CD4-positive, alpha-beta T cell (primary cell): ENCODE results near the gene ADAMTSL2. TPM values are rescaled to one million over a fixed set of nuclear protein-coding genes. Genes with fewer than 3 reads are reported as not detected.

Experiments used
- ATAC-seq: fragments of 200-7000 bp; cut with Tn5 transposase; one replicate; pipeline ENCODE4 v1.10.0; 2022; ENCODE audit warnings: mild to moderate bottlenecking; ENCODE audit not compliant: poor library complexity
- CTCF ChIA-PET: fragments of 350-600 bp; sonication (Branson Sonifier 250); formaldehyde crosslinking; loops from one replicate; lab custom pipeline; 2021; ENCODE audit warnings: antibody characterized with exemption, inconsistent platforms; lab: Charles Lee
- POLR2A ChIA-PET: fragments of 350-600 bp; sonication (Branson Sonifier 250); formaldehyde crosslinking; loops from one replicate; lab custom pipeline; 2021; ENCODE audit warnings: antibody characterized with exemption, inconsistent platforms; lab: Charles Lee
- DNase-seq, 14 experiments: peaks; one replicate each; pipeline ENCODE4 v3.0.0-alpha.2; 2013 to 2020; ENCODE audit warnings: mixed read lengths in 2 of 14
- H3K27ac ChIP-seq, 2 donors: one replicate each; pipeline versions ENCODE4 v1.5.1 to v1.7.0; 2013; ENCODE audit warnings: low read length in 2 of 2, low read depth in 1 of 2, mild to moderate bottlenecking in 1 of 2
- H3K27me3 ChIP-seq, 2 experiments: 1 replicate in 1 of 2; 2 replicates in 1 of 2; pipeline versions ENCODE4 v1.6.1 to v1.7.0; 2013; ENCODE audit warnings: low read length in 2 of 2, control low read depth in 1 of 2, mild to moderate bottlenecking in 1 of 2, moderate library complexity in 1 of 2; ENCODE audit not compliant: insufficient read depth in 2 of 2, control insufficient read depth in 1 of 2
- H3K36me3 ChIP-seq: one replicate; pipeline ENCODE4 v1.6.1; 2013; ENCODE audit warnings: low read length, control low read depth; ENCODE audit not compliant: insufficient read depth
- H3K4me1 ChIP-seq: one replicate; pipeline ENCODE4 v1.6.1; 2013; ENCODE audit warnings: low read length, control low read depth; ENCODE audit not compliant: insufficient read depth
- H3K4me3 ChIP-seq: one replicate; pipeline ENCODE4 v1.5.1; 2013; ENCODE audit warnings: mild to moderate bottlenecking, low read length, moderate library complexity
- H3K9me3 ChIP-seq, 2 experiments: 1 replicate in 1 of 2; 2 replicates in 1 of 2; pipeline versions ENCODE4 v1.6.1 to v1.7.0; 2013; ENCODE audit warnings: low read length in 2 of 2, mild to moderate bottlenecking in 2 of 2, control low read depth in 1 of 2, moderate library complexity in 1 of 2; ENCODE audit not compliant: control insufficient read depth in 1 of 2, insufficient read depth in 1 of 2
- H3K27ac Mint-ChIP-seq: one replicate; pipeline ENCODE4 v1.8.0; 2020; ENCODE audit warnings: mixed read lengths
- H3K27me3 Mint-ChIP-seq: one replicate; pipeline ENCODE4 v1.8.0; 2021; ENCODE audit warnings: mixed read lengths
- H3K36me3 Mint-ChIP-seq: one replicate; pipeline ENCODE4 v1.8.0; 2021; ENCODE audit warnings: low read depth, mixed read lengths
- H3K4me1 Mint-ChIP-seq: one replicate; pipeline ENCODE4 v1.8.0; 2021; ENCODE audit warnings: low read depth, mixed read lengths
- H3K4me3 Mint-ChIP-seq: one replicate; pipeline ENCODE4 v1.8.0; 2020; ENCODE audit warnings: mild to moderate bottlenecking, mixed read lengths
- H3K9me3 Mint-ChIP-seq: one replicate; pipeline ENCODE4 v1.8.0; 2020; ENCODE audit warnings: mixed read lengths
- CTCF ChIP-seq: fragments of 200-600 bp; IDR thresholded peaks from one replicate; pipeline ENCODE4 v1.8.0; 2022; ENCODE audit warnings: antibody characterized with exemption, mild to moderate bottlenecking
- intact Hi-C, 2 experiments: fragments of 100-400 bp; cut with DNase I in 1 of 2; cut with micrococcal nuclease in 1 of 2; formaldehyde crosslinking; loops; one replicate each; pipeline versions ENCODE4 v1.15.1 to v1.9.0; 2023 to 2025; cut with DNase I, micrococcal nuclease
- total RNA-seq, 174 experiments: library from RNA in 2 of 174; stranded (reverse) in 2 of 174; gene quantifications; one replicate each; pipeline ENCODE4 v1.2.3 and lab custom pipeline; 2021 to 2026

Gene ADAMTSL2
- total RNA-seq, 2 experiments from 2014 or later, result 1.2 to 1.3 TPM

GRCh38 chr9:133499892-133500270 is 34.6 kb upstream of the ADAMTSL2 start:
- H3K9me3 Mint-ChIP-seq, result peaks cover 3% of the 10 kb centered on the region
- Histone ChIP-seq H3K4me1 (no peaks in the 10 kb centered on the region), H3K36me3 (no peaks in the 10 kb centered on the region), H3K9me3 (peaks cover 12 to 18% of the 10 kb centered on the region in 2 experiments), H3K27ac (no peak overlapping the region), H3K4me3 (no peak overlapping the region), H3K27me3 (peaks cover 0 to 2% of the 10 kb centered on the region in 2 experiments)
- peaks cover 7% of the 10 kb centered on the region for H3K27me3 Mint-ChIP-seq
- DNase-seq (no peak), ATAC-seq (no peak)
- H3K27ac Mint-ChIP-seq, result no peak overlapping the region
- ChIA-PET POLR2A (no interaction called here), CTCF (no interaction called here)
- intact Hi-C loops, result no loop called here
- no peaks in the 10 kb centered on the region for H3K36me3 Mint-ChIP-seq
- no peaks in the 10 kb centered on the region for H3K4me1 Mint-ChIP-seq
- no peak overlapping the region for H3K4me3 Mint-ChIP-seq
- TF ChIP-seq CTCF, result no peak

- intact Hi-C loops, result no loop called here
- ChIA-PET CTCF (no interaction called here), POLR2A (no interaction called here)
- Mint-ChIP-seq H3K27me3 (peaks cover 7% of the 10 kb centered on the region), H3K9me3 (peaks cover 3% of the 10 kb centered on the region), H3K36me3 (no peaks in the 10 kb centered on the region), H3K4me1 (no peaks in the 10 kb centered on the region), H3K27ac (no peak overlapping the region), H3K4me3 (no peak overlapping the region)
- no peak overlapping the region for H3K27ac ChIP-seq
- H3K36me3 ChIP-seq, result no peaks in the 10 kb centered on the region
- H3K4me3 ChIP-seq, result no peak overlapping the region
- H3K4me1 ChIP-seq, result no peaks in the 10 kb centered on the region
- no peaks in the 10 kb centered on the region for H3K27me3 ChIP-seq
- DNase-seq (no peak), ATAC-seq (no peak)
- peaks cover 12 to 18% of the 10 kb centered on the region in 2 experiments for H3K9me3 ChIP-seq
- TF ChIP-seq CTCF, result no peak
Observed at GRCh38 chr9:133502112-133502511, 32.4 kb upstream of the ADAMTSL2 start.

- intact Hi-C loops, result no loop called here
- no peaks in the 10 kb centered on the region for H3K36me3 ChIP-seq
- ChIA-PET POLR2A (no interaction called here), CTCF (no interaction called here)
- DNase-seq, result no peak
- H3K27ac ChIP-seq, result no peak overlapping the region
- no peak overlapping the region for H3K4me3 ChIP-seq
- H3K27me3 ChIP-seq, result no peaks in the 10 kb centered on the region
- no peaks in the 10 kb centered on the region for H3K27me3 Mint-ChIP-seq
- H3K9me3 ChIP-seq, result peaks cover 5 to 18% of the 10 kb centered on the region in 2 experiments
- H3K4me1 Mint-ChIP-seq, result peaks cover 24% of the 10 kb centered on the region
- ATAC-seq, result no peak
- H3K4me1 ChIP-seq, result peaks cover 30% of the 10 kb centered on the region
- peaks cover 3% of the 10 kb centered on the region for H3K9me3 Mint-ChIP-seq
- H3K4me3 Mint-ChIP-seq, result no peak overlapping the region
- no peaks in the 10 kb centered on the region for H3K36me3 Mint-ChIP-seq
- H3K27ac Mint-ChIP-seq, result no peak overlapping the region
- TF ChIP-seq CTCF, result no peak
Observed at GRCh38 chr9:133505186-133505830, 29.2 kb upstream of the ADAMTSL2 start.
